ENCODE data around the gene CROCC2. TPM values are rescaled to one million over a fixed set of nuclear protein-coding genes. Genes with fewer than 3 reads are reported as not detected.

Gene CROCC2
- total RNA-seq: 0.49 TPM

- no peaks in the 10 kb centered on the region for H3K9me3 ChIP-seq
- TF ChIP-seq CTCF (IDR thresholded peaks at IDR 0.05) (no peak), POLR2A (IDR thresholded peaks at IDR 0.05) (no peak), POLR2AphosphoS5 (IDR thresholded peaks at IDR 0.05; ENCODE audit: insufficient read depth in 1 of 2, low read depth in 1 of 2) (no peak)
- no peak within 1 kb of the TSS for H3K4me3 ChIP-seq
- intact Hi-C loops (cut with DNase I): no loop called here
- H3K36me3 ChIP-seq: no peaks in the 10 kb centered on the region
- H3K27me3 ChIP-seq: no peaks in the 10 kb centered on the region
- H3K27ac ChIP-seq: no peak within 1 kb of the TSS
- no peaks in the 10 kb centered on the region for H3K4me1 ChIP-seq
- DNase-seq (ENCODE audit: extremely low spot score in 2 of 2): no peak
Measured at GRCh38 chr2:240906141-240906910, at the start of gene CROCC2. Gene CROCC2, plus strand, starts transcription at chr2:240906336. Its CDS starts 178 bp downstream, at chr2:240906514.

- H3K27ac ChIP-seq: no peak overlapping the region
Measured at GRCh38 chr2:240857039-240858008, 48.8 kb upstream of the CROCC2 start.

GRCh38 chr2:240858321-240858720, 47.8 kb upstream of the CROCC2 start:
- H3K4me1 ChIP-seq: no peaks in the 10 kb centered on the region
- TF ChIP-seq POLR2AphosphoS5 (IDR thresholded peaks at IDR 0.05; ENCODE audit: insufficient read depth in 1 of 2, low read depth in 1 of 2): no peak
- no peak for TF ChIP-seq POLR2A (IDR thresholded peaks at IDR 0.05)
- no peak for TF ChIP-seq CTCF (IDR thresholded peaks at IDR 0.05)
- H3K4me3 ChIP-seq: no peak overlapping the region
- H3K36me3 ChIP-seq: no peaks in the 10 kb centered on the region
- H3K27me3 ChIP-seq: no peaks in the 10 kb centered on the region
- no peaks in the 10 kb centered on the region for H3K9me3 ChIP-seq
- no peak for DNase-seq (ENCODE audit: extremely low spot score in 2 of 2)
- intact Hi-C loops (cut with DNase I): no loop called here
- H3K27ac ChIP-seq: no peak overlapping the region

More at GRCh38 chr2:240857039-240858008, 48.8 kb upstream of the CROCC2 start:
- intact Hi-C loops (cut with DNase I): no loop called here
- H3K9me3 ChIP-seq: no peaks in the 10 kb centered on the region
- H3K36me3 ChIP-seq: no peaks in the 10 kb centered on the region
- H3K4me1 ChIP-seq: no peaks in the 10 kb centered on the region
- DNase-seq (ENCODE audit: extremely low spot score in 2 of 2): no peak
- TF ChIP-seq POLR2AphosphoS5 (IDR thresholded peaks at IDR 0.05; ENCODE audit: insufficient read depth in 1 of 2, low read depth in 1 of 2) (no peak), CTCF (IDR thresholded peaks at IDR 0.05) (no peak), POLR2A (IDR thresholded peaks at IDR 0.05) (no peak)
- H3K4me3 ChIP-seq: no peak overlapping the region
- H3K27me3 ChIP-seq: no peaks in the 10 kb centered on the region

- TF ChIP-seq POLR2A (IDR thresholded peaks at IDR 0.05): no peak
- no peak for TF ChIP-seq CTCF (IDR thresholded peaks at IDR 0.05)
- TF ChIP-seq POLR2AphosphoS5 (IDR thresholded peaks at IDR 0.05; ENCODE audit: insufficient read depth in 1 of 2, low read depth in 1 of 2): no peak
- Histone ChIP-seq H3K27ac (no peak overlapping the region), H3K4me1 (no peaks in the 10 kb centered on the region), H3K36me3 (no peaks in the 10 kb centered on the region), H3K4me3 (no peak overlapping the region), H3K9me3 (no peaks in the 10 kb centered on the region), H3K27me3 (no peaks in the 10 kb centered on the region)
- no peak for DNase-seq (ENCODE audit: extremely low spot score in 2 of 2)
- intact Hi-C loops (cut with DNase I): no loop called here
Measured at GRCh38 chr2:240858871-240859270, 47.3 kb upstream of the CROCC2 start.
